HepG2 (cell line): ENCODE measurements around the gene SCYGR6. TPM values are rescaled to one million over a fixed set of nuclear protein-coding genes. Genes with fewer than 3 reads are reported as not detected.

ENCODE experiments used
- ATAC-seq: fragments of 200-7000 bp; cut with Tn5 transposase; 3 replicates; pipeline ENCODE4 v1.9.1; 2020; ENCODE audit warnings: mild to moderate bottlenecking, moderate library complexity
- BruUV-seq: library from RNA; stranded (reverse); fragments of 400-500 nt; replicated peaks from 2 replicates; lab custom pipeline; 2021; lab: Mats Ljungman, UMichigan
- CTCF ChIA-PET: fragments of 300-600 bp; formaldehyde crosslinking; extraction: SDS; loops from one replicate; lab custom pipeline; 2021; ENCODE audit warnings: low total read pairs, inconsistent platforms, low intra/inter-chr PET ratio; lab: Yijun Ruan, JAX
- POLR2A ChIA-PET: fragments of 350-600 bp; sonication (Branson Sonifier 250); formaldehyde crosslinking; loops from one replicate; lab custom pipeline; 2020; ENCODE audit warnings: antibody characterized with exemption, inconsistent platforms; lab: Yijun Ruan, JAX
- DNase-seq: peaks from one replicate; pipeline ENCODE4 v3.0.0-alpha.2; 2015; ENCODE audit warnings: low spot score
- FAIRE-seq: peaks from 3 replicates; lab custom pipeline; 2011; peaks lifted over from hg19 to GRCh38; lab: Jason Lieb, UNC
- H2AFZ ChIP-seq: one replicate; pipeline ENCODE4 v1.6.1; 2011; ENCODE audit warnings: low read length, inconsistent platforms
- H3K27ac ChIP-seq: fragments of 300-600 bp; 3 replicates; pipeline ENCODE4 v1.8.0; 2011; ENCODE audit warnings: mixed run types, mild to moderate bottlenecking, mixed read lengths, low read length, inconsistent platforms; ENCODE audit not compliant: insufficient read depth; ENCODE audit errors: extremely low read length
- H3K27me3 ChIP-seq, 2 experiments: fragments of 200-600 bp in 1 of 2; 2 replicates in 1 of 2; 3 replicates in 1 of 2; pipeline versions ENCODE4 v1.6.0 to v1.8.0; 2011; ENCODE audit warnings: low read length in 2 of 2, mild to moderate bottlenecking in 2 of 2, moderate library complexity in 2 of 2, inconsistent platforms in 1 of 2; ENCODE audit not compliant: insufficient read depth in 2 of 2, control insufficient read depth in 1 of 2
- H3K36me3 ChIP-seq, 2 experiments: fragments of 200-600 bp in 1 of 2; replicated peaks in 1 of 2; 2 replicates in 1 of 2; 3 replicates in 1 of 2; pipeline versions ENCODE4 v1.5.1 to v1.8.0; 2011; ENCODE audit warnings: low read length in 2 of 2, inconsistent platforms in 1 of 2; ENCODE audit not compliant: insufficient read depth in 2 of 2, control insufficient read depth in 1 of 2
- H3K4me1 ChIP-seq: 2 replicates; pipeline ENCODE4 v1.5.1; 2012; ENCODE audit warnings: low read length, inconsistent platforms; ENCODE audit not compliant: insufficient read depth
- H3K4me2 ChIP-seq: 2 replicates; pipeline ENCODE4 v1.6.0; 2011; ENCODE audit warnings: low read depth, low read length, inconsistent platforms
- H3K4me3 ChIP-seq, 3 experiments: fragments of 200-600 bp in 1 of 3; sonication (generic), shearing (Covaris generic) in 1 of 3; replicated peaks in 1 of 3; 2 replicates each; pipeline ENCODE4 v1.5.1; 2011 to 2016; ENCODE audit warnings: low read length in 3 of 3, inconsistent platforms in 2 of 3, low read depth in 2 of 3, mild to moderate bottlenecking in 2 of 3, control low read depth in 1 of 3, mixed read lengths in 1 of 3; ENCODE audit not compliant: insufficient read depth in 1 of 3
- H3K79me2 ChIP-seq: one replicate; pipeline ENCODE4 v1.6.1; 2011; ENCODE audit warnings: low read length, inconsistent platforms; ENCODE audit not compliant: insufficient read depth
- H3K9ac ChIP-seq: 2 replicates; pipeline ENCODE4 v1.6.0; 2011; ENCODE audit warnings: mild to moderate bottlenecking, low read depth, low read length, inconsistent platforms; ENCODE audit not compliant: insufficient read depth
- H3K9me3 ChIP-seq: 2 replicates; pipeline ENCODE4 v1.5.1; 2012; ENCODE audit warnings: mild to moderate bottlenecking, low read length
- H4K20me1 ChIP-seq: 2 replicates; pipeline ENCODE4 v1.6.0; 2011; ENCODE audit warnings: inconsistent platforms, mild to moderate bottlenecking, low read length, moderate library complexity; ENCODE audit not compliant: insufficient read depth
- FOXP1 ChIP-seq, 2 experiments: fragments of 450-650 bp in 1 of 2; IDR thresholded peaks; 2 replicates each; pipeline ENCODE4 v1.6.1; 2017 to 2018; ENCODE audit warnings: antibody characterized with exemption in 1 of 2
- HDAC1 ChIP-seq: sonication (generic); formaldehyde crosslinking; IDR thresholded peaks from 2 replicates; pipeline ENCODE4 v1.5.1; 2020; ENCODE audit warnings: mild to moderate bottlenecking, missing genetic modification reagents
- JUND ChIP-seq: sonication (generic); formaldehyde crosslinking; IDR thresholded peaks from 2 replicates; pipeline ENCODE4 v1.8.0; 2022; ENCODE audit warnings: mild to moderate bottlenecking, missing genetic modification reagents
- NKX3-1 ChIP-seq: sonication (generic); formaldehyde crosslinking; IDR thresholded peaks from 2 replicates; pipeline ENCODE4 v1.5.0; 2020; ENCODE audit warnings: missing genetic modification reagents
- TBP ChIP-seq: sonication (generic); formaldehyde crosslinking; IDR thresholded peaks from 2 replicates; pipeline ENCODE4 v1.5.0; 2020; ENCODE audit warnings: missing genetic modification reagents
- TP53 ChIP-seq: sonication (generic); formaldehyde crosslinking; conservative IDR thresholded peaks from 2 replicates; pipeline ENCODE4 v1.4.0; 2020; ENCODE audit warnings: missing genetic modification reagents
- TRAFD1 ChIP-seq: sonication (generic); formaldehyde crosslinking; IDR thresholded peaks from 2 replicates; pipeline ENCODE4 v1.5.1; 2020; ENCODE audit warnings: missing genetic modification reagents, mild to moderate bottlenecking, borderline replicate concordance
- ZBTB8A ChIP-seq: sonication (generic); formaldehyde crosslinking; IDR thresholded peaks from 2 replicates; pipeline ENCODE4 v1.4.0; 2020; ENCODE audit warnings: mild to moderate bottlenecking, low read depth, missing genetic modification reagents, borderline replicate concordance
- ZFP62 ChIP-seq: sonication (generic); formaldehyde crosslinking; IDR thresholded peaks from 2 replicates; pipeline ENCODE4 v1.4.0; 2020; ENCODE audit warnings: missing genetic modification reagents
- ZFP91 ChIP-seq: sonication (generic); formaldehyde crosslinking; IDR thresholded peaks from 2 replicates; pipeline ENCODE4 v1.9.0; 2022; ENCODE audit warnings: missing genetic modification reagents, mild to moderate bottlenecking, borderline replicate concordance
- ZIK1 ChIP-seq: sonication (generic); formaldehyde crosslinking; IDR thresholded peaks from 2 replicates; pipeline ENCODE4 v1.5.0; 2020; ENCODE audit warnings: mild to moderate bottlenecking, low read depth, missing genetic modification reagents, borderline replicate concordance
- ZNF562 ChIP-seq: sonication (generic); formaldehyde crosslinking; IDR thresholded peaks from 2 replicates; pipeline ENCODE4 v1.8.0; 2022; ENCODE audit warnings: missing genetic modification reagents, borderline replicate concordance
- WGBS: methylation state at CpG from one replicate; pipeline ENCODE4 v1.1.6; 2017; ENCODE audit warnings: low lambda C conversion rate; 5-methylcytosine and 5-hydroxymethylcytosine counted together
- in situ Hi-C: cut with HindIII; loops from 2 replicates; pipeline ENCODE4 v1.10.0; 2017; ENCODE audit warnings: low pct_unique_long_range_greater_than_20kb; ENCODE audit not compliant: extremely low pct_ligation_motif_present
- intact Hi-C: fragments of 100-400 bp; cut with micrococcal nuclease; formaldehyde crosslinking; loops from one replicate; pipeline ENCODE4 v1.10.0; 2022; ENCODE audit not compliant: unreplicated experiment
- polyA plus RNA-seq, 8 experiments: library from polyadenylated mRNA; depleted of rRNA in 3 of 8; stranded (reverse) in 7 of 8; unstranded in 1 of 8; fragments of >200 nt; fragmentation: Illumina TruSeq in 4 of 8; extraction: Trizol in 4 of 8; gene quantifications; 2 replicates each; pipeline versions ENCODE4 v1.2.1 to v1.2.3, GENCODE V29; 2011 to 2016; ENCODE audit warnings: low read depth in 4 of 8, missing spikeins in 1 of 8, mixed read lengths in 1 of 8; ENCODE audit not compliant: insufficient read depth in 1 of 8
- total RNA-seq, 5 experiments: library from RNA; depleted of rRNA; stranded (reverse); fragments of >200 nt; fragmentation: Illumina TruSeq; extraction: Trizol; gene quantifications; 2 replicates each; pipeline ENCODE4 v1.2.3, GENCODE V29; 2016; ENCODE audit warnings: low read depth in 1 of 5
- TF ChIP-seq, protein P1 (sequence below): sonication (generic); formaldehyde crosslinking; conservative IDR thresholded peaks from 2 replicates; pipeline ENCODE4 v1.8.0; 2022; ENCODE audit warnings: mild to moderate bottlenecking, moderate library complexity, missing genetic modification reagents

The SCYGR6 gene
- total and polyA plus RNA-seq, 2 of the 13 experiments (the other 11 are each of a cell fraction or from before 2014, with no cell fraction given), result not detected

- in situ Hi-C loops (no loop called here), intact Hi-C loops (loop anchor here (1.0 kb wide), 1 partner anchor 32 kb away; no protein-coding TSS in a partner anchor)
- CTCF ChIA-PET, result no interaction called here
- Histone ChIP-seq H3K9ac (no peak overlapping the region), H3K4me2 (no peak overlapping the region), H3K36me3 (no peaks in the 10 kb centered on the region), H4K20me1 (no peaks in the 10 kb centered on the region), H3K79me2 (no peaks in the 10 kb centered on the region), H3K4me3 (no peak overlapping the region), H3K27me3 (no peaks in the 10 kb centered on the region), H3K9me3 (no peaks in the 10 kb centered on the region), H3K4me1 (peaks cover 30% of the 10 kb centered on the region), H2AFZ (no peak overlapping the region), H3K27ac (no peak overlapping the region)
- POLR2A ChIA-PET, result no interaction called here
- DNase-seq, result no peak
- WGBS, result 75% methylated on average over 3 of the region's 3 CpGs
- TF ChIP-seq ZBTB8A (CRISPR knock-in tag) (no peak), NKX3-1 (CRISPR knock-in tag) (no peak), JUND (CRISPR knock-in tag) (no peak), TBP (CRISPR knock-in tag) (no peak)
- BruUV-seq, result no TSS peak
- ATAC-seq, result no peak
- FAIRE-seq, result no peak
Observed at GRCh38 chr2:227703961-227704360, 20.6 kb downstream of the SCYGR6 start.

- DNase-seq (peak; percentile 55), FAIRE-seq (peak; percentile 18), ATAC-seq (peak; percentile 71)
- Histone ChIP-seq H3K27me3 (no peaks in the 10 kb centered on the region), H2AFZ (no peak overlapping the region), H3K27ac (no peak overlapping the region), H3K9ac (no peak overlapping the region), H3K79me2 (no peaks in the 10 kb centered on the region), H3K9me3 (no peaks in the 10 kb centered on the region), H3K4me1 (peaks cover 30% of the 10 kb centered on the region), H3K36me3 (no peaks in the 10 kb centered on the region), H3K4me2 (0 out of 2 replicates have a peak overlapping the region, but pooled peaks have one; percentile 14), H4K20me1 (no peaks in the 10 kb centered on the region), H3K4me3 (no peak overlapping the region)
- BruUV-seq, result no TSS peak
- 11% methylated on average over 4 of the region's 4 CpGs for WGBS
- POLR2A ChIA-PET, result no interaction called here
- in situ Hi-C loops, result no loop called here
- intact Hi-C loops, result no loop called here
- CTCF ChIA-PET, result no interaction called here
- no peak for TF ChIP-seq ZNF562
- TF ChIP-seq HDAC1 (CRISPR knock-in tag), result 0 out of 2 replicates have a peak, but pooled peaks have one; percentile 33
- no peak for TF ChIP-seq TP53 (CRISPR knock-in tag)
- TF ChIP-seq, protein P1, sequence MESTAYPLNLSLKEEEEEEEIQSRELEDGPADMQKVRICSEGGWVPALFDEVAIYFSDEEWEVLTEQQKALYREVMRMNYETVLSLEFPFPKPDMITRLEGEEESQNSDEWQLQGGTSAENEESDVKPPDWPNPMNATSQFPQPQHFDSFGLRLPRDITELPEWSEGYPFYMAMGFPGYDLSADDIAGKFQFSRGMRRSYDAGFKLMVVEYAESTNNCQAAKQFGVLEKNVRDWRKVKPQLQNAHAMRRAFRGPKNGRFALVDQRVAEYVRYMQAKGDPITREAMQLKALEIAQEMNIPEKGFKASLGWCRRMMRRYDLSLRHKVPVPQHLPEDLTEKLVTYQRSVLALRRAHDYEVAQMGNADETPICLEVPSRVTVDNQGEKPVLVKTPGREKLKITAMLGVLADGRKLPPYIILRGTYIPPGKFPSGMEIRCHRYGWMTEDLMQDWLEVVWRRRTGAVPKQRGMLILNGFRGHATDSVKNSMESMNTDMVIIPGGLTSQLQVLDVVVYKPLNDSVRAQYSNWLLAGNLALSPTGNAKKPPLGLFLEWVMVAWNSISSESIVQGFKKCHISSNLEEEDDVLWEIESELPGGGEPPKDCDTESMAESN, result no peak
- TF ChIP-seq TRAFD1 (CRISPR knock-in tag), result no peak
- TF ChIP-seq ZFP91, result no peak
- no peak for TF ChIP-seq ZIK1 (CRISPR knock-in tag)
- no peak for TF ChIP-seq ZFP62 (CRISPR knock-in tag)
- no peak for TF ChIP-seq FOXP1 (IDR thresholded peaks at IDR 0.05)
- TF ChIP-seq FOXP1 (CRISPR knock-in tag; IDR thresholded peaks at IDR 0.05), result peak; percentile 53
Observed at GRCh38 chr2:227703280-227703732, 21.3 kb downstream of the SCYGR6 start.
